GM21529 (cell line): ENCODE results near the gene KIF1C.
"Not testable (repeated sequence)": the region's sequence is repeated elsewhere in the genome, so short reads cannot be mapped to it uniquely, and the experiment has no call there.

ENCODE experiments used
- ATAC-seq: cut with Tn5 transposase; IDR thresholded peaks from one replicate; pipeline ENCODE4 v1.9.1; 2021; ENCODE audit not compliant: unreplicated experiment

KIF1C gene

DNA sequence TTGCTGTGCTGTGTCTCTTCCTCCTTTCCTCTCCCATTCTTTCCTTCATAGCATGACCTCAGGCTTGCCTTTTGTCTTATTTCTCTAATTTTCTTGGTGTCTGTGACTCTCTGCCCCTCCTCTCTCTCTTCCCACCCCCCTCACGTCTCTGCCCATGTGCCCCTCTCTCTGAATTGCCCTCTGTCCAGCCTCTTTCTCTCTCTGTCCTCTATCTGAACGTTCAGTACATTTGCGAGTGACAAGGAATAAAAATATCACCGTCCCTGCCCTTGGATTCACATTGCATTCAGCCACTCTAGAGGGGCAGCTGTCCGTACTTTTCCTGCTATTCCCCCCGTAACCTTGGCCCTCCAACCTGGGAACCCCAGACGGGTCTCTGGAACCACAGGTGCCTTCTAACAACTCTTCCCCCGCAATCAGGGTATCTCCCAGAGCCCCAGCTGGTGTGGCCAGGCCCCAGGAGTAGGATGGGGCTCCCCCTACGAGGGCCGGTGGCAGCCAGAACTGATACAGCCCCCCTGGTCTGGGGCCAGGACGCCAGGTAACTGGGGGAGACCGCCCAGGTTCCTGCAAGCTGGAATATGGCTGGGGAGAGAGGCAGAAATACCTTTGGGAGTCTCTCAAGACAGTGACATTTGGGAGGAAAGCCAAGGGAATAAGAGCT lies 1.8 kb downstream of the KIF1C start:
- ATAC-seq: no peak

DNA sequence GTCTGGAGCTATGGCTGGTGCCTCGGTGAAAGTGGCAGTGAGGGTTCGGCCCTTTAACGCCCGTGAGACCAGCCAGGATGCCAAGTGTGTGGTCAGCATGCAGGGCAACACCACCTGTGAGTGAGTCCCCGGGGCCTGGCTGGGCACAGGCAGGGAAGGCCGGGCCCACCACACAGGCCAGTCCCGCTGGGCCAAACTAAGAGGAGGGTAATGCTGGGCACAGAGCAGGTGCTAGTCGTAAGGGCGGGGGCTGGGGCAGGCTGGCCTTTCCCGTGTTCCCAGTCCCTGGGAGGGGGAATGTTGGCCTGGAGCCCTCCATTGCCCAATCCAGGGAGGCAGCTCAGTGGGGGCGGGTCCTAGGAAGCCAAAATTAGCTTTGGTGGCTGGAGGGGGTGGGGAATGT lies 2.5 kb downstream of the KIF1C start:
- ATAC-seq: no peak

DNA sequence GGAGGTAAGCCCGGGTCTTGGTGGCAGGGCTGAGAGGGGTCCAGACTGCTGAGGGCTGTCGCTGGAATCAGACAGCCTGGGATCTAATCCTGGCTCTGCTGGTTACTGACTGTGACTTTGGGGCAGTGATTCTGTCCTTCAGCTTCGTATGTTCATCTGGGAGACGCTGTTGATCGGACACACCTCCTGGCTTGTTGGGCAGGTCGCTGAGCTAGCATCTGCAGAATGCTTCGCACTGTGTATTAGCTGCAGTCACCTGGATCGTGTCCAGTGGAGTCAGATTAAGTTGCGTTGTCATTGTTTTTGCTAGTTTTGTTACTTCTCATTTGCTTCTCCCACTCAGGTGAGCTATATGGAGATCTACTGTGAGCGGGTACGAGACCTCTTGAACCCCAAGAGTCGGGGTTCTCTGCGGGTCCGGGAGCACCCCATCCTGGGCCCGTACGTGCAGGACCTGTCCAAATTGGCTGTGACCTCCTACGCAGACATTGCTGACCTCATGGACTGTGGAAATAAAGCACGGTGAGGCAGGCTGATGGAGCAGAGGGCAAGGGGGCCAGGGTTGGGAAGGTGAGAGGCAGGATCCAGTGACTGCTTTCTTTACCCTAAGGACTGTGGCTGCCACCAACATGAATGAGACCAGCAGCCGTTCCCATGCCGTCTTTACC lies 4.5 kb downstream of the KIF1C start:
- ATAC-seq: no peak

DNA sequence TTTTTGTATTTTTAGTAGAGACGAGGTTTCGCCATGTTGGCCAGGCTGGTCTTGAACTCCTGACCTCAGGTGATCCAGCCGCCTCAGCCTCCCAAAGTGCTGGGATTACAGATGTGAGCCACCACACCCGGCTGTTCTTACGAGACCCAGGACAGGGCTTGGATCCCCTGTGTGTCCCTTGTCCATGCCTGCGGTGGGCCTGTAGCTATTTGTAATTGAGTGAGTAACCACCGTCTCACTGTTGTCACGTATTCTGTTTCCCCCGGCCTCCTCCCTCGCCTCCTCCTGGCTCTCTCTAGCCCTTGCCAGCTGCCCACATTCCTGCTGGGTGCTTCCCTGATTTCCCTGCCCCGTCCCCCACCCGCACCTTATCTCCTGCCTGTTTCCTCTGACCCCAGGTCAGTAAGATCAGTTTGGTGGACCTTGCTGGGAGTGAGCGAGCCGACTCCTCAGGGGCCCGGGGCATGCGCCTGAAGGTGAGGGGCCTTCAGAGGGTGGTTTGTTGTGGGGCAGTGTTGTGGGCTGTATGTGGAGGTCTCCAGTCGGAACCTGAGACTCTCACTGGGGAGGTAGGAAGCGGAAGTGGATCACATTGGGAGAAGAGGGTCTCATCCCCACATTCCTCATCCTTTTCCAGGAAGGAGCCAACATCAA lies 5.6 kb downstream of the KIF1C start:
- ATAC-seq: no peak

DNA sequence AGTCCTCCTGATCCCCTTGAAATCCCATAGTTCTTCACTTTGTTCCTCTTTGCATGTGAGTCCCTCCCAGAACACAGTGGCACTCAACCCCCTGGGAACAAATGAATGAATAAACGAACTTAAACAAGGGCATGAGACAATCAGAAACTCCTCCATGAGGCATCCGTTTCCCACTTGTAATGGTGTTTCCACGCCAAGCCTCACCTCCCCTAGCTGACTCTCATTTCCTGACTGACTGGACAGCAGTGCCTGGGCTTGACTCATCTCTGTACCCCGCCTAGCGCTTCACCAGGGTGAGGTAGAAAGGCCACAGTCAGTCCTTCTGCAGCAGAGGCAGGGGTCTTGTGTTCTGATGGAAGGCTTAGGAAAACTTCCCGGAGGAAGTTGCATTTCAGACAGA lies 14.2 kb downstream of the KIF1C start:
- no peak for ATAC-seq

- no peak for ATAC-seq
These were observed 16.6 kb downstream of the KIF1C start for GRCh38 chr17:5014357-5014756.

DNA sequence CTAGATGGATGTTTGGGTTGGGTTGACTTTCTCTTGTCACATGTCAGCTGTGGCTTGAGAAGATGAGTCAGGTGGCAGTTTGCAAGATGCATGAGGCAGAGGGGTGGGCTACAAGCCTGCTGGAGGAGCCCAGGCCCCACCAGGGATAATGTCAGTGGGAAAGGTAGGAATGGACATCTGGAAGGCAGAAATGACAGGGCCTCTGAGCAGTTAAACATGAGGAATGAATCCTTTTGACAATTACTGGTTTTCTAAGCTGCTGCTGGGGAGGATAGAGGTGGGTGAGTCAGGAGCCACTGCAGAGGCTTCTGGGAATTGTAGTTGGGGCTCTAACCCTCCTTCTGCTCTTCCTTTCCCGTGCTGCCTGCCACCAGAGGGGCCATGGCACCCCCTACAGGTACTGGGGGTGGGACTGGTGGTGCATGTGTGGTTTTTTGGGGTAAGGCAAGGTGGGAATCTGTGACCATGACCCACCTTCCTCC lies 21.8 kb downstream of the KIF1C start:
- no peak for ATAC-seq

- no peak for ATAC-seq
These were observed 22.8 kb downstream of the KIF1C start for GRCh38 chr17:5020502-5021023.

DNA sequence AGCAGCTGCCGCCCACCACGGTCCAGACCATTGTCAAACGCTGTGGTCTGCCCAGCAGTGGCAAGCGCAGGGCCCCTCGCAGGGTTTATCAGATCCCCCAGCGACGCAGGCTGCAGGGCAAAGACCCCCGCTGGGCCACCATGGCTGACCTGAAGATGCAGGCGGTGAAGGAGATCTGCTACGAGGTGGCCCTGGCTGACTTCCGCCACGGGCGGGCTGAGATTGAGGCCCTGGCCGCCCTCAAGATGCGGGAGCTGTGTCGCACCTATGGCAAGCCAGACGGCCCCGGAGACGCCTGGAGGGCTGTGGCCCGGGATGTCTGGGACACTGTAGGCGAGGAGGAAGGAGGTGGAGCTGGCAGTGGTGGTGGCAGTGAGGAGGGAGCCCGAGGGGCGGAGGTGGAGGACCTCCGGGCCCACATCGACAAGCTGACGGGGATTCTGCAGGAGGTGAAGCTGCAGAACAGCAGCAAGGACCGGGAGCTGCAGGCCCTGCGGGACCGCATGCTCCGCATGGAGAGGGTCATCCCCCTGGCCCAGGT lies 24.5 kb downstream of the KIF1C start:
- no peak for ATAC-seq

GRCh38 chr17:5023588-5024147 lies 25.9 kb downstream of the KIF1C start:
- no peak for ATAC-seq

GRCh38 chr17:5024604-5025003 lies 26.9 kb downstream of the KIF1C start:
- no peak for ATAC-seq

- no peak for ATAC-seq
These were observed 29.5 kb downstream of the KIF1C start for GRCh38 chr17:5027299-5027698.

GRCh38 chr17:5027916-5028315 lies 30.2 kb downstream of the KIF1C start:
- ATAC-seq: no peak

DNA sequence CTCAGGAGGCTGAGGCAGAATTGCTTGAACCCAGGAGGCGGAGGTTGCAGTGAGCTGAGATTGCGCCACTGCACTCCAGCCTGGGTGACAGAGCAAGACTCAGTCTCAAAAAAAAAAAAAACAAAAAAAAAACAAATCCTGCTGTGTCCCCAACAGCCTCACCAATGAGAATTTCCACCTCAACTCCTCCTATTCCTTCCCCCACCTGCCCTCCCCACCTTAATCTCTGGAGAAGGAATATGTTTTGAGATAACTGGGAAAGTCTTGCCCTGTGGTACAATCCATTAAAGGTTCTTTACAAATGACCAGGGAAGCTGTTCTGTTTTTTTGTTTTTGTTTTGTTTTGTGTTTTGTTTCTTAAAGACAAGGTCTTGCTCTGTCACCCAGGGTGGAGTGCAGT lies 32.4 kb downstream of the KIF1C start:
- not testable (repeated sequence) for ATAC-seq

- peak; percentile 53 for ATAC-seq
These were observed 33.8 kb downstream of the KIF1C start for GRCh38 chr17:5031365-5032082.

DNA sequence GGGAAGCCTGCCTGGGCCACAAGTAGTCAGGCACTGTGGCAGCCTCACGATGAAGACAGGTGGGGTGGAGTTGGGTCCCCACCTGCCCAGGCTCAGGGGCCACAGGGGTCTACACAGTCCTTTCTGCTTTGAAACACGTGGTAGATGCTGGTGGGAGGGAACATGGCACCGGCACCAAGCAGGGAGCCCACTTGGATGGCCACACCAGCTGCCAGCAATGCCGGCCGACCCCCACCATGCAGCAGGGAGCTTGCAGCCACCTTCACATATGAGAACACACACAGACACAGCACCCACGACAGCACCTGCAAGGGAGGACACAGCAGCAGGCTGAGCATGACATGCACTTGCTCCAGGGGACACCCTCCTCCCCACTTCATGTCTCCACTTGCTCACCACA lies 35.1 kb downstream of the KIF1C start:
- ATAC-seq: no peak

- no peak for ATAC-seq
These were observed 35.7 kb downstream of the KIF1C start for GRCh38 chr17:5033352-5034015.

DNA sequence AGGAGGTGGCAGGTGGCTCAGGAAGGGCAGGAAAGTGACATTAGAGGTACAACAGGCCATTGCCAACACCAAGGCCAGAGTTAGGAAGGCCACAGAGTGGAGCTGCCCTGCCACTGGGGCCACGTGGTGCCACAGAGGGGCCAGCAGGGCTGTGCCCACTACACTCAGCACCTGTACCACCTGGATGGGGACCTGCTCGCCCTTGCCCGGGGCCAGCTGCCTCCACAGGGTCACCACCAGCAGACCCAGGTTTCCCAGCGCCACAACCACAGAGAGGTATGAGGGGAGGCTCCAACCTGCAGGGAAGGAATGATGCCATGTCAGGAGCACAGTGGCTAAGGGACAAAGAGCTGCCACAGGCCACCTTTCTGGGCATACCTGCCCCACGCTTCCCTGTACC lies 36.3 kb downstream of the KIF1C start:
- no peak for ATAC-seq

- no peak for ATAC-seq
These were observed 36.9 kb downstream of the KIF1C start for GRCh38 chr17:5034651-5035050.

DNA sequence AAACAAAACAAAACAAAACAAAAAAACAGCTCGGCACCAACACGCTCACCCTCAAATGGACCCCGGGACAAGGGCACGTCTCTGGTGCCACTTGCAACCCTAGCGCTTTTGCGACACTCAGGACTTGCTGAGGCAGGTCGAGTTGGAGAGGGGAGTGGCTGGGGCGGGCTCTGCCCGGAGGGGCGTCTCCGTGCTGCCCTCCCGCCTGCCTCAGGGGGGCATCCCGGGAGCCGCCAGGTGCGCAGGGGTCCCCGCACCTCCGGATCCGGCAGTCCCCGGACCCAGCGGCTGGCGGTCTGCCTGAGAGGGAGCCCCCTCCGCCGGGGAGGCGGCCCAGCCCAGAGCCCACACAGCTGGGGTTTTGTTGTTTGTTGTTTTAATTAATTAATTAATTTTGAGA lies 37.6 kb downstream of the KIF1C start, which contains the start of gene SLC52A1:
SLC52A1 (minus strand) TSS at position 112 of the 400 bp plus-strand sequence. CDS start 820 bp downstream, outside the sequence.
- no peak for ATAC-seq
